ENCODE results near the gene KLHL28.
"Not testable (repeated sequence)": the region's sequence is repeated elsewhere in the genome, so short reads cannot be mapped to it uniquely, and the experiment has no call there.

KLHL28 gene

GRCh38 chr14:44897041-44897844 lies 64.5 kb downstream of the KLHL28 start:
- DNase-seq (ENCODE audit: low read depth, low spot score), result peak; percentile 97

- no peak for DNase-seq (ENCODE audit: low read depth, low spot score)
Measured at GRCh38 chr14:44896275-44897040, 65.3 kb downstream of the KLHL28 start.

GRCh38 chr14:44895716-44896115 lies 66.0 kb downstream of the KLHL28 start:
- DNase-seq (ENCODE audit: low read depth, low spot score), result no peak

- DNase-seq (ENCODE audit: low read depth, low spot score), result no peak
Measured at GRCh38 chr14:44893535-44893934, 68.2 kb downstream of the KLHL28 start.

GRCh38 chr14:44891726-44892372 lies 69.9 kb downstream of the KLHL28 start:
- not testable (repeated sequence) for DNase-seq (ENCODE audit: low read depth, low spot score)

- DNase-seq (ENCODE audit: low read depth, low spot score), result no peak
Measured at GRCh38 chr14:44889595-44890471, 71.9 kb downstream of the KLHL28 start.

GRCh38 chr14:44887596-44887955 lies 74.2 kb downstream of the KLHL28 start:
- no peak for DNase-seq (ENCODE audit: low read depth, low spot score)

GRCh38 chr14:44886860-44887595 lies 74.7 kb downstream of the KLHL28 start:
- DNase-seq (ENCODE audit: low read depth, low spot score), result no peak

- no peak for DNase-seq (ENCODE audit: low read depth, low spot score)
Measured at GRCh38 chr14:44880791-44881190, 81.0 kb downstream of the KLHL28 start.

Data from activated naive CD8-positive, alpha-beta T cell treated with anti-CD3 and anti-CD28 coated beads, Interleukin-2, amount 50 U/mL, for 16 hours (primary cell).